ENCODE results near the gene ADGRB2.

Gene ADGRB2

DNA sequence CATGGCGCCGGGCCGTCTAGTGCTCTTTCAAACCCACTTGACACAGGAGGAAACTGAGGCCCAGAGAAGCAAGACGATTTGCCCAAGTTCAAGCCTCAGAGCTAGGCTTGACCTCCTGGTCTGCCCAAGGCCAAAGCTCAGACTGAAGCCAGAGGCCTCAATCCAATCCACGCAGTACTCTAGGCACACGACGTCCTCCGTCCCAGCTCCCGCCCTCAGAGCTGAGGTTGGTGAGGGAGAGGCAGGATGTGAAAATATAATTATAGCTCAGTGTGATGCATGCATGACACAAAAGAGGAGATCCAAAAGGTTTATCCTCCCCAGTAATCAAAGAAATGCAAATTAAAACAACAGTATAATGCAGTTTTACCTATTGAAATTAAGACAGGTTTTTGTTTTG, 15.5 kb upstream of the ADGRB2 start:
- Mint-ChIP-seq H3K36me3 (no peaks in the 10 kb centered on the region), H3K27ac (no peak overlapping the region), H3K27me3 (peaks cover 49% of the 10 kb centered on the region), H3K4me1 (peaks cover 9% of the 10 kb centered on the region), H3K9me3 (no peaks in the 10 kb centered on the region), H3K4me3 (no peak overlapping the region)
- ATAC-seq, result no peak

DNA sequence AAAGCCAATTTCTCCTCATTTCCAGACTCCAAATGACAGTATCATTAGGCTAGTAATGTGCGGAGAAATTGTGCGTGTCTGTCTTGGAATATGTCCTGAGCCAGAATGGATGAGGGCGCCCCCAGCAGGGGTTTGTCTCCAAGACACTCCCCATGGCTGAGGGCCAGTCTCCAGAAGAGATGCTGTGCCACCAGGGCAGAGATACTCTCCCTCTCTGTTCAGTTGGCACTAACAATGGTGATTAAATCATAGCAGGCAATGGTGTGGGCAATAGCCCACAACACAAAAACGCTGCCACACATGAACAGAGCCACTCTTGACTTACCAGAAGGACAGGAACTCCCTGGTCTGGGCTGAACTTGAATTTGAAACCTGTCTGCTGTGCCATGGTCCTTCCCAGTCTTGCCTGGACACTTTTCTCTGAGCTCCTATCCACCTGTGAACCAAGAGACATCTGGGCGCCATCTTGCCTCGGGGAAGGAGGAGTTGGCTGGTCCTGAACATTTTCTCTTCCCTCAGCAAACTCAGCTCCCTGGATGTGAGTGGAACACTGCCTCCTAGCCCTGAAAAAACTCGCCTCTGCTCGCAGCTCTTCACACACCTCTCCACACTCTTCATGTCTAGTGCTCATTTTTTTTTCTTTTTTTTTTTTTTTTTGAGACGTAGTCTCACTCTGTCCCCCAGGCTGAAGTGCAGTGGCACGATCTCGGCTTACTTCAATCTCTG, 14.8 kb upstream of the ADGRB2 start:
- Mint-ChIP-seq H3K36me3 (no peaks in the 10 kb centered on the region), H3K9me3 (no peaks in the 10 kb centered on the region), H3K4me1 (peaks cover 2% of the 10 kb centered on the region), H3K4me3 (no peak overlapping the region), H3K27me3 (peaks cover 56% of the 10 kb centered on the region), H3K27ac (no peak overlapping the region)
- no peak for ATAC-seq

DNA sequence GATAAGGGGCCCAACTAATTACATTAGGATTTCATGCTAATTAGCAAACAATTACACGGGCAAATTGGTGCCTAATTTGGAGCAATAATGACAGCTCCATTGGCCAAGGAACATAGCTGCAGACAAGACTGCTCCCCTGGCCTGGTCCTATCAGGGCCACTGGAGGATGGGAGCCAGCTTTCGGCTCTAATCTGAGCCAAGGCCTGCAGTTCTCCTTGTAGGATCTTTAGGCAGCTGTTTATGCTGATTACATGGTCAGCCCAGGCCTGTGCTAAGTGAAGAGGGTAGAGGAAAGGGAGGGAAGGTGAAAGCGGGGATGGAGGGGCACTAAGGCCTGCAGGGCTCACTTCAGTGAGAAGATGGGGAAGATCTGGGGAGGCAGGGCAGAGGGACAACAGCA, 12.4 kb upstream of the ADGRB2 start:
- Mint-ChIP-seq H3K4me3 (no peak overlapping the region), H3K27me3 (peaks cover 78% of the 10 kb centered on the region), H3K27ac (no peak overlapping the region)

GRCh38 chr1:31776032-31776431, 11.9 kb upstream of the ADGRB2 start:
- peaks cover 78% of the 10 kb centered on the region for H3K27me3 Mint-ChIP-seq
- ATAC-seq, result no peak
- H3K36me3 Mint-ChIP-seq, result no peaks in the 10 kb centered on the region
- no peak overlapping the region for H3K4me3 Mint-ChIP-seq
- no peaks in the 10 kb centered on the region for H3K9me3 Mint-ChIP-seq
- H3K27ac Mint-ChIP-seq, result no peak overlapping the region
- H3K4me1 Mint-ChIP-seq, result peaks cover 18% of the 10 kb centered on the region

More for the DNA sequence above, 12.4 kb upstream of the ADGRB2 start:
- no peaks in the 10 kb centered on the region for H3K36me3 Mint-ChIP-seq
- H3K9me3 Mint-ChIP-seq, result no peaks in the 10 kb centered on the region
- ATAC-seq, result no peak
- H3K4me1 Mint-ChIP-seq, result peaks cover 18% of the 10 kb centered on the region

GRCh38 chr1:31775210-31775999, 11.3 kb upstream of the ADGRB2 start:
- Mint-ChIP-seq H3K9me3 (no peaks in the 10 kb centered on the region), H3K4me3 (no peak overlapping the region), H3K36me3 (no peaks in the 10 kb centered on the region), H3K27ac (no peak overlapping the region), H3K27me3 (peaks cover 78% of the 10 kb centered on the region), H3K4me1 (peaks cover 18% of the 10 kb centered on the region)
- no peak for ATAC-seq

DNA sequence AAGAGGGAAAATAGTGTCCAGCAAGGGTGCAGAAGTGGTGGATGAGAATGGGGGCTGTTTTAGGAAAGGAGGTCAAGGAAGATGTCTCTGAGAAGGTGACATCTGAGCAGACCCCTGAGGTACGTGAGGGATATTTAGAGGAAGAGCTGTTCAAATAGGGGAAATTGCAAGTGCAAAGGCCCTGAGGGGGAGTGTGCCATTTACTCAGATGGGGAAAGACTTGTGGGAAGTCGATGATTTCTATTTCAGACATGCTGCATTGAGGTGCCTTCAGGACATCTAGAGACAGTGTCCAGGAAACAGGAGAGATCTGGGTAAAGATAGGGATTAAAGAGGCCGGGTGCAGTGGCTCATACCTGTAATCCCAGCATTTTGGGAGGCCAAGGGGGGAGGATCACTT, 10.4 kb upstream of the ADGRB2 start:
- H3K9me3 Mint-ChIP-seq, result no peaks in the 10 kb centered on the region
- H3K36me3 Mint-ChIP-seq, result no peaks in the 10 kb centered on the region
- no peak overlapping the region for H3K4me3 Mint-ChIP-seq
- peaks cover 72% of the 10 kb centered on the region for H3K27me3 Mint-ChIP-seq
- ATAC-seq, result no peak
- peaks cover 21% of the 10 kb centered on the region for H3K4me1 Mint-ChIP-seq
- H3K27ac Mint-ChIP-seq, result no peak overlapping the region

DNA sequence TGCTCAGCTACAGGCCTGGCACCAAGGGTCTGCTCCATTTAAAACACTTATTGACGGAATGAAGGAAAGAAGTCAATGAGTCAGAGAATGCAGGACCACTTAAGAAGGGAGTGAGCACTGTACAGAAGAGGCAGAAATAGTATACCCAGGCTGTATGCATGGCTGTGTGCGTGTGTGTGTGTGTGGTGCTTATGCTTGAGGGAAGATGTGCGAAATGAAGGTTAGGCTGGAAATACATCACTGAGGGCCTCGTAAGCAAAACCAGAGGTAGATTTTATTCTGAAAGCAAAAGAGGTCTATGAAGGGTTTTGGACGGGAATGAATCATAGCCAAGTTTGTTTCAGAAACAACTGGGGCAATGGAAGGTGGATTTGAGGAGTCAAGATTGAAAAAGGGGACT, 9.7 kb upstream of the ADGRB2 start:
- Mint-ChIP-seq H3K4me3 (no peak overlapping the region), H3K4me1 (peaks cover 28% of the 10 kb centered on the region), H3K27me3 (peaks cover 65% of the 10 kb centered on the region), H3K27ac (no peak overlapping the region), H3K36me3 (no peaks in the 10 kb centered on the region), H3K9me3 (no peaks in the 10 kb centered on the region)
- ATAC-seq, result no peak

- peaks cover 33% of the 10 kb centered on the region for H3K4me1 Mint-ChIP-seq
- peak overlapping the region; percentile 79 for H3K4me3 Mint-ChIP-seq
- H3K27me3 Mint-ChIP-seq, result peaks cover 59% of the 10 kb centered on the region
- peak; percentile 28 for ATAC-seq
- H3K9me3 Mint-ChIP-seq, result no peaks in the 10 kb centered on the region
- peak overlapping the region; percentile 63 for H3K27ac Mint-ChIP-seq
- no peaks in the 10 kb centered on the region for H3K36me3 Mint-ChIP-seq
These were observed 8.6 kb upstream of the ADGRB2 start for GRCh38 chr1:31772669-31773248.

GRCh38 chr1:31771891-31772668, 7.9 kb upstream of the ADGRB2 start:
- Mint-ChIP-seq H3K4me1 (peaks cover 33% of the 10 kb centered on the region), H3K4me3 (peak overlapping the region; percentile 79), H3K27ac (peak overlapping the region; percentile 63), H3K36me3 (no peaks in the 10 kb centered on the region), H3K9me3 (no peaks in the 10 kb centered on the region), H3K27me3 (peaks cover 53% of the 10 kb centered on the region)
- peak; percentile 49 for ATAC-seq

GRCh38 chr1:31769720-31770390, 5.7 kb upstream of the ADGRB2 start:
- H3K9me3 Mint-ChIP-seq, result no peaks in the 10 kb centered on the region
- ATAC-seq, result no peak
- H3K27ac Mint-ChIP-seq, result no peak overlapping the region
- H3K4me1 Mint-ChIP-seq, result peaks cover 37% of the 10 kb centered on the region
- H3K36me3 Mint-ChIP-seq, result no peaks in the 10 kb centered on the region
- H3K4me3 Mint-ChIP-seq, result no peak overlapping the region
- H3K27me3 Mint-ChIP-seq, result peaks cover 31% of the 10 kb centered on the region

DNA sequence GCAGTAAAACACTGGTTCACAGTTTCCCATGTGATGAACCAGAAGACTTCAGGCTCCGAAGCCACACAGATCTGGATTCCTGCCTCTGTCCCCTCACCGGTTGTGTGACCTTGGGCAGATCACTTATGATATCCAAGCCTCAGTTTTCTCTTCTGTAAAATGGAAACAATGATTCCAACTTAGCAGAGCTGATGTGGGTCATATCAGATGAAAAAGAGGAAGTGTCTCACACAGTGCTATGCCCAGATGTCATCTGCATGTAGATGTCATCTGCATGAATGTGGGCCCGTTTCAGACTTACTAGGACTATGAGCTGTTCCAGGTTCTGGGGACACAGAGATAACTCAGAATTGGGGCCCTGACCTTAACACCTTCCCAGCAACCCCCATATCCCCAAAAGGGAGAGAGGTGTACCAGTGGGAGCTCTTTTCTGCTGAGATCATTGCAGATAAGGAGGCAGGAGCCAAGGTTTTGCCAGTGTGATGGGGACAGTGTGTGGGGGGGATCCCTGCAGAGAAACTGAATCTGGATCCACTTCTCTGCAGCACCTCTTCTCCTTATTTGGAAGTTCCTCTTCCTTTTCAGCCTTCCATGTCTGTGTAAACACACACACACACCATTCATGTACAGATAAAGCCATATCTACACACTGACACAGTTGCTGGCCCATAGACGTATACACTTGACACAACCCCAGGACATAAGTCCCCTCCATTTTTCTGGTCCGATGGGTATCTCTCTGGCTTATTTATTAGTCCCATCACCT, 5.0 kb upstream of the ADGRB2 start:
- H3K9me3 Mint-ChIP-seq, result no peaks in the 10 kb centered on the region
- H3K36me3 Mint-ChIP-seq, result no peaks in the 10 kb centered on the region
- peak overlapping the region; percentile 59 for H3K27ac Mint-ChIP-seq
- H3K4me1 Mint-ChIP-seq, result peaks cover 41% of the 10 kb centered on the region
- no peak overlapping the region for H3K4me3 Mint-ChIP-seq
- peaks cover 24% of the 10 kb centered on the region for H3K27me3 Mint-ChIP-seq
- peak; percentile 85 for ATAC-seq

- Mint-ChIP-seq H3K27ac (peak overlapping the region; percentile 59), H3K4me1 (peaks cover 44% of the 10 kb centered on the region), H3K36me3 (no peaks in the 10 kb centered on the region), H3K9me3 (no peaks in the 10 kb centered on the region), H3K4me3 (no peak overlapping the region), H3K27me3 (peaks cover 20% of the 10 kb centered on the region)
- no peak for ATAC-seq
These were observed 4.3 kb upstream of the ADGRB2 start for GRCh38 chr1:31768407-31768907.

DNA sequence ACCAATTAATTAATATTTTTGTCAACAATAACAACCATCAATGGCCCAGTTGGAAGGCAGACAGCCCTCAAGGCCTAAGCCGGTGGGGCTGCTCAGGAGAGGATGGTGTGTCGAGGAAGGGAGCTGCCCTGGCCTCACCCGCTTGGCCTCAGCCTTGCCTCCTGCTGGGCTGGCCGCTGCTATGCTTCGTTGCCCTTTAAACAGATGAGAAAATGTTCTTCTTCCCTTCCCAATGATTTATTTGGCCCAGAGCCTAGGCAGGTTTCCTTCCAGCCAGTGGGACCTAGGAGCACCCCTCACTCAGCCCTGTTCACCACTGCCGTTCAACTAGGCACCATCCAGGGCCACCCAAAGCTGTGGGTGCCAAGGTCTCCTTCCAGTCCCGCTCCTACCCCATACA, 3.1 kb upstream of the ADGRB2 start:
- Mint-ChIP-seq H3K9me3 (no peaks in the 10 kb centered on the region), H3K27ac (no peak overlapping the region), H3K4me1 (peaks cover 45% of the 10 kb centered on the region), H3K36me3 (no peaks in the 10 kb centered on the region), H3K4me3 (no peak overlapping the region), H3K27me3 (peaks cover 20% of the 10 kb centered on the region)
- no peak for ATAC-seq

- Mint-ChIP-seq H3K4me1 (peaks cover 47% of the 10 kb centered on the region), H3K9me3 (no peaks in the 10 kb centered on the region), H3K4me3 (no peak overlapping the region), H3K36me3 (no peaks in the 10 kb centered on the region), H3K27ac (no peak overlapping the region), H3K27me3 (peaks cover 16% of the 10 kb centered on the region)
- ATAC-seq, result no peak
These were observed 1.4 kb upstream of the ADGRB2 start for GRCh38 chr1:31765516-31765915.

Data from stimulated activated memory B cell treated with anti-CD40 and anti-IgM and Interleukin-4, amounts not matched to agents 10 μg/mL and 1 μg/mL and 100 μg/mL, for 72 hours (primary cell).